Astrocyte of the cerebellum (primary cell): ENCODE measurements around the gene CACNA1G.

Source experiments
- DNase-seq: peaks from one replicate; pipeline ENCODE4 v3.0.0-alpha.2; 2011; ENCODE audit warnings: low read depth
- H3K4me3 ChIP-seq: 2 replicates; pipeline ENCODE4 v1.5.1; 2011; ENCODE audit warnings: mild to moderate bottlenecking, low read depth, low read length, moderate library complexity
- CTCF ChIP-seq: IDR thresholded peaks from 2 replicates; pipeline ENCODE4 v1.5.1; 2012; ENCODE audit warnings: low read length, low read depth, moderate library complexity, mild to moderate bottlenecking; ENCODE audit errors: missing control alignments
- in situ Hi-C: cut with HindIII; loops from 2 replicates; pipeline ENCODE4 v1.10.0; 2017; ENCODE audit warnings: low sequenced_read_pairs

The CACNA1G gene

GRCh38 chr17:50661795-50662391, 101.4 kb downstream of the CACNA1G start:
- peak; percentile 20 for DNase-seq
- in situ Hi-C loops, result no loop called here
- H3K4me3 ChIP-seq, result no peak overlapping the region

GRCh38 chr17:50662632-50663225, 102.2 kb downstream of the CACNA1G start:
- TF ChIP-seq CTCF, result no peak
- no peak for DNase-seq
- in situ Hi-C loops, result no loop called here
- H3K4me3 ChIP-seq, result no peak overlapping the region

More at GRCh38 chr17:50661795-50662391, 101.4 kb downstream of the CACNA1G start:
- TF ChIP-seq CTCF, result no peak

GRCh38 chr17:50663812-50664374, 103.4 kb downstream of the CACNA1G start:
- no peak for DNase-seq
- in situ Hi-C loops, result no loop called here
- TF ChIP-seq CTCF, result no peak
- no peak overlapping the region for H3K4me3 ChIP-seq

GRCh38 chr17:50664788-50665458, 104.4 kb downstream of the CACNA1G start:
- DNase-seq, result no peak
- in situ Hi-C loops, result no loop called here
- no peak for TF ChIP-seq CTCF
- H3K4me3 ChIP-seq, result no peak overlapping the region

- in situ Hi-C loops, result no loop called here
- H3K4me3 ChIP-seq, result no peak overlapping the region
- TF ChIP-seq CTCF, result no peak
- no peak for DNase-seq
Observed at GRCh38 chr17:50665838-50666237, 105.3 kb downstream of the CACNA1G start.

GRCh38 chr17:50666316-50666715, 105.8 kb downstream of the CACNA1G start:
- H3K4me3 ChIP-seq, result no peak overlapping the region
- in situ Hi-C loops, result no loop called here
- no peak for TF ChIP-seq CTCF
- no peak for DNase-seq
